ENCODE results near the gene TRANK1.
"Not testable (repeated sequence)": the region's sequence is repeated elsewhere in the genome, so short reads cannot be mapped to it uniquely, and the experiment has no call there.

Gene TRANK1

GRCh38 chr3:36944641-36945270 lies at the start of gene TRANK1:
Gene TRANK1 (minus strand): TSS chr3:36945054. CDS start chr3:36944809, 245 bp downstream.
- DNase-seq, result no peak

- DNase-seq, result no peak
These were observed 48.8 kb upstream of the TRANK1 start, which contains the start of gene MLH1 for GRCh38 chr3:36993326-36994283. Gene MLH1 (plus strand): TSS chr3:36993518. CDS start chr3:36993548, 30 bp downstream.

GRCh38 chr3:36992806-36993325 lies 48.0 kb upstream of the TRANK1 start, which contains the start of gene EPM2AIP1:
Gene EPM2AIP1 (minus strand): TSS chr3:36993131. CDS start chr3:36993077, 54 bp downstream.
- no peak for DNase-seq

GRCh38 chr3:36991923-36992805 lies 47.3 kb upstream of the TRANK1 start:
- no peak for DNase-seq

GRCh38 chr3:36991147-36991546 lies 46.3 kb upstream of the TRANK1 start:
- no peak for DNase-seq

GRCh38 chr3:36989568-36989967 lies 44.7 kb upstream of the TRANK1 start:
- DNase-seq, result no peak

- no peak for DNase-seq
These were observed 44.2 kb upstream of the TRANK1 start for GRCh38 chr3:36989005-36989404.

- DNase-seq, result no peak
These were observed 43.5 kb upstream of the TRANK1 start for GRCh38 chr3:36988356-36988755.

- no peak for DNase-seq
These were observed 36.2 kb upstream of the TRANK1 start for GRCh38 chr3:36981006-36981405.

GRCh38 chr3:36973139-36973538 lies 28.3 kb upstream of the TRANK1 start:
- DNase-seq, result no peak

GRCh38 chr3:36972163-36972562 lies 27.3 kb upstream of the TRANK1 start:
- DNase-seq, result no peak

GRCh38 chr3:36969540-36970432 lies 24.9 kb upstream of the TRANK1 start:
- peak; percentile 22 for DNase-seq

GRCh38 chr3:36969085-36969484 lies 24.2 kb upstream of the TRANK1 start:
- no peak for DNase-seq

- no peak for DNase-seq
These were observed 20.6 kb upstream of the TRANK1 start for GRCh38 chr3:36965440-36965839.

- DNase-seq, result no peak
These were observed 20.0 kb upstream of the TRANK1 start for GRCh38 chr3:36964817-36965216.

- no peak for DNase-seq
These were observed 19.5 kb upstream of the TRANK1 start for GRCh38 chr3:36964331-36964730.

- DNase-seq, result not testable (repeated sequence)
These were observed 18.2 kb upstream of the TRANK1 start for GRCh38 chr3:36963008-36963407.

GRCh38 chr3:36960502-36960901 lies 15.6 kb upstream of the TRANK1 start:
- DNase-seq, result no peak

GRCh38 chr3:36959821-36960220 lies 15.0 kb upstream of the TRANK1 start:
- no peak for DNase-seq

GRCh38 chr3:36957862-36958686 lies 13.2 kb upstream of the TRANK1 start:
- DNase-seq, result no peak

- no peak for DNase-seq
These were observed 12.2 kb upstream of the TRANK1 start for GRCh38 chr3:36957063-36957462.

Measured in NCI-H1694 treated with DMSO at 0.1 percent for 48 hours (cell line).